HEK293 (cell line): ENCODE data around the gene SGMS1.

Experiments used
- CTCF ChIA-PET: fragments of 350-600 bp; formaldehyde crosslinking; extraction: SDS; loops from one replicate; lab custom pipeline; 2021; ENCODE audit warnings: antibody characterized with exemption; lab: Yijun Ruan, JAX
- POLR2A ChIA-PET: fragments of 300-600 bp; formaldehyde crosslinking; extraction: SDS; loops from one replicate; lab custom pipeline; 2020; ENCODE audit warnings: antibody characterized with exemption, inconsistent platforms; lab: Yijun Ruan, JAX
- H3K27ac ChIP-seq: fragments of 200-500 bp; sonication (Bioruptor generic); 2 replicates; pipeline ENCODE4 v1.5.1; 2014; ENCODE audit warnings: low read depth, low read length, control low read depth, inconsistent platforms; ENCODE audit errors: extremely low read depth
- H3K36me3 ChIP-seq, 2 experiments: fragments of 200-500 bp in 1 of 2; sonication (Bioruptor generic) in 1 of 2; 1 replicate in 1 of 2; 2 replicates in 1 of 2; pipeline ENCODE4 v1.5.1; 2014 to 2017; ENCODE audit warnings: inconsistent platforms in 2 of 2, low read length in 2 of 2; ENCODE audit not compliant: control insufficient read depth in 2 of 2, insufficient read depth in 1 of 2
- H3K4me1 ChIP-seq: fragments of 200-500 bp; sonication (Bioruptor generic); 2 replicates; pipeline ENCODE4 v1.5.1; 2014; ENCODE audit warnings: mild to moderate bottlenecking, low read length, inconsistent platforms; ENCODE audit not compliant: control insufficient read depth, insufficient read depth
- H3K4me3 ChIP-seq: 2 replicates; pipeline ENCODE4 v1.5.1; 2011; ENCODE audit warnings: low read depth, mild to moderate bottlenecking, control low read depth, low read length, moderate library complexity
- H3K9me3 ChIP-seq: fragments of 200-500 bp; sonication (Bioruptor generic); 2 replicates; pipeline ENCODE4 v1.5.1; 2014; ENCODE audit warnings: low read depth, low read length, inconsistent platforms; ENCODE audit not compliant: control insufficient read depth, insufficient read depth
- BCL11B ChIP-seq: fragments of 450-650 bp; formaldehyde crosslinking; IDR thresholded peaks from 2 replicates; pipeline ENCODE4 v1.5.1; 2016; ENCODE audit warnings: low read depth, missing biosample characterization, missing genetic modification characterization
- PRDM4 ChIP-seq: fragments of 450-650 bp; formaldehyde crosslinking; IDR thresholded peaks from 2 replicates; pipeline ENCODE4 v1.5.1; 2017; ENCODE audit warnings: missing biosample characterization, missing genetic modification characterization
- REPIN1 ChIP-seq: fragments of 450-650 bp; formaldehyde crosslinking; IDR thresholded peaks from 2 replicates; pipeline ENCODE4 v1.5.1; 2017; ENCODE audit warnings: missing biosample characterization, missing genetic modification characterization, low read depth
- SCRT2 ChIP-seq: fragments of 450-650 bp; formaldehyde crosslinking; IDR thresholded peaks from 2 replicates; pipeline ENCODE4 v1.5.1; 2016; ENCODE audit warnings: missing biosample characterization, missing genetic modification characterization
- ZNF280D ChIP-seq: fragments of 450-650 bp; formaldehyde crosslinking; IDR thresholded peaks from 2 replicates; pipeline ENCODE4 v1.5.1; 2016; ENCODE audit warnings: missing biosample characterization, missing genetic modification characterization
- ZNF354C ChIP-seq: fragments of 450-650 bp; formaldehyde crosslinking; IDR thresholded peaks from 2 replicates; pipeline ENCODE4 v1.5.1; 2016; ENCODE audit warnings: missing biosample characterization, missing genetic modification characterization, low read depth, borderline replicate concordance
- ZNF394 ChIP-seq: fragments of 450-650 bp; formaldehyde crosslinking; IDR thresholded peaks from 2 replicates; pipeline ENCODE4 v1.5.1; 2016; ENCODE audit warnings: missing biosample characterization, missing genetic modification characterization, mild to moderate bottlenecking, moderate library complexity, borderline replicate concordance
- ZNF792 ChIP-seq: fragments of 450-650 bp; formaldehyde crosslinking; IDR thresholded peaks from 2 replicates; pipeline ENCODE4 v1.5.1; 2016; ENCODE audit warnings: missing biosample characterization, missing genetic modification characterization
- TF ChIP-seq, protein P1 (sequence below): fragments of 450-650 bp; formaldehyde crosslinking; IDR thresholded peaks from 2 replicates; pipeline ENCODE4 v1.5.1; 2016; ENCODE audit warnings: missing biosample characterization, missing genetic modification characterization
- TF ChIP-seq, protein P2 (sequence below): fragments of 450-650 bp; formaldehyde crosslinking; IDR thresholded peaks from 2 replicates; pipeline ENCODE4 v1.5.1; 2016; ENCODE audit warnings: missing biosample characterization, missing genetic modification characterization
- TF ChIP-seq, protein P3 (sequence below): fragments of 450-650 bp; formaldehyde crosslinking; IDR thresholded peaks from 2 replicates; pipeline ENCODE4 v1.5.1; 2016; ENCODE audit warnings: missing biosample characterization, missing genetic modification characterization

The SGMS1 gene

GRCh38 chr10:50440489-50440888 lies 183.3 kb downstream of the SGMS1 start (continued):
- TF ChIP-seq, protein P1, sequence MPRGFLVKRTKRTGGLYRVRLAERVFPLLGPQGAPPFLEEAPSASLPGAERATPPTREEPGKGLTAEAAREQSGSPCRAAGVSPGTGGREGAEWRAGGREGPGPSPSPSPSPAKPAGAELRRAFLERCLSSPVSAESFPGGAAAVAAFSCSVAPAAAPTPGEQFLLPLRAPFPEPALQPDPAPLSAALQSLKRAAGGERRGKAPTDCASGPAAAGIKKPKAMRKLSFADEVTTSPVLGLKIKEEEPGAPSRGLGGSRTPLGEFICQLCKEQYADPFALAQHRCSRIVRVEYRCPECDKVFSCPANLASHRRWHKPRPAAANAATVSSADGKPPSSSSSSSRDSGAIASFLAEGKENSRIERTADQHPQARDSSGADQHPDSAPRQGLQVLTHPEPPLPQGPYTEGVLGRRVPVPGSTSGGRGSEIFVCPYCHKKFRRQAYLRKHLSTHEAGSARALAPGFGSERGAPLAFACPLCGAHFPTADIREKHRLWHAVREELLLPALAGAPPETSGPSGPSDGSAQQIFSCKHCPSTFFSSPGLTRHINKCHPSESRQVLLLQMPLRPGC (tag by site-specific recombination): no peak
- TF ChIP-seq, protein P2, sequence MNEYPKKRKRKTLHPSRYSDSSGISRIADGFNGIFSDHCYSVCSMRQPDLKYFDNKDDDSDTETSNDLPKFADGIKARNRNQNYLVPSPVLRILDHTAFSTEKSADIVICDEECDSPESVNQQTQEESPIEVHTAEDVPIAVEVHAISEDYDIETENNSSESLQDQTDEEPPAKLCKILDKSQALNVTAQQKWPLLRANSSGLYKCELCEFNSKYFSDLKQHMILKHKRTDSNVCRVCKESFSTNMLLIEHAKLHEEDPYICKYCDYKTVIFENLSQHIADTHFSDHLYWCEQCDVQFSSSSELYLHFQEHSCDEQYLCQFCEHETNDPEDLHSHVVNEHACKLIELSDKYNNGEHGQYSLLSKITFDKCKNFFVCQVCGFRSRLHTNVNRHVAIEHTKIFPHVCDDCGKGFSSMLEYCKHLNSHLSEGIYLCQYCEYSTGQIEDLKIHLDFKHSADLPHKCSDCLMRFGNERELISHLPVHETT: no peak

DNA sequence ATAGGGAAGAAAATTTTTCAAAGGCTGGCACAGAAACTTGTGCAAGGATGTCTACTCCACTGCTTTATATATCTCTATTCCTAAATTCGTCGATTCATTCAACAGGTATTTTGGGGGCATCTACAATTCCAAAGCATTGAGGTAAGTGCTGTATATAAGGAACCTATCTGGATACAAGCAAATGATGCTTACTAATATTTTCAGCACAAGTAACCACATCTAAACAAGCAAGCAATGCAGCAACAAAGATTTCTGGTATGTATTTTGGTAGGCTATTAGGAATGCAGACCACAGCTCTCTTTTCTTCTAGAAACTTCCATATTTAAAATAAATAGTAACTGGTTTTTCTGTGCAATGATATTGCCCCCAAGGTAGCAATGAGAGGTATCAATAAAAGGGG lies 183.9 kb downstream of the SGMS1 start:
- no peaks in the 10 kb centered on the region for H3K36me3 ChIP-seq
- H3K27ac ChIP-seq: no peak overlapping the region
- no peak overlapping the region for H3K4me3 ChIP-seq
- H3K4me1 ChIP-seq: no peaks in the 10 kb centered on the region
- H3K9me3 ChIP-seq: no peaks in the 10 kb centered on the region
- TF ChIP-seq ZNF354C (tag by site-specific recombination) (no peak), SCRT2 (peak; percentile 35; the same call in 1 of the 2 replicates)
- POLR2A ChIA-PET: no interaction called here
- CTCF ChIA-PET: no interaction called here

GRCh38 chr10:50439187-50439586 lies 184.6 kb downstream of the SGMS1 start:
- Histone ChIP-seq H3K4me3 (no peak overlapping the region), H3K27ac (no peak overlapping the region), H3K4me1 (no peaks in the 10 kb centered on the region), H3K9me3 (no peaks in the 10 kb centered on the region), H3K36me3 (no peaks in the 10 kb centered on the region)
- CTCF ChIA-PET: interaction anchor here (1.2 to 1.6 kb wide), 2 partner anchors 14 to 18 kb away, joined by 3 read pairs; no protein-coding TSS in a partner anchor
- TF ChIP-seq PRDM4: no peak
- TF ChIP-seq, protein P3, sequence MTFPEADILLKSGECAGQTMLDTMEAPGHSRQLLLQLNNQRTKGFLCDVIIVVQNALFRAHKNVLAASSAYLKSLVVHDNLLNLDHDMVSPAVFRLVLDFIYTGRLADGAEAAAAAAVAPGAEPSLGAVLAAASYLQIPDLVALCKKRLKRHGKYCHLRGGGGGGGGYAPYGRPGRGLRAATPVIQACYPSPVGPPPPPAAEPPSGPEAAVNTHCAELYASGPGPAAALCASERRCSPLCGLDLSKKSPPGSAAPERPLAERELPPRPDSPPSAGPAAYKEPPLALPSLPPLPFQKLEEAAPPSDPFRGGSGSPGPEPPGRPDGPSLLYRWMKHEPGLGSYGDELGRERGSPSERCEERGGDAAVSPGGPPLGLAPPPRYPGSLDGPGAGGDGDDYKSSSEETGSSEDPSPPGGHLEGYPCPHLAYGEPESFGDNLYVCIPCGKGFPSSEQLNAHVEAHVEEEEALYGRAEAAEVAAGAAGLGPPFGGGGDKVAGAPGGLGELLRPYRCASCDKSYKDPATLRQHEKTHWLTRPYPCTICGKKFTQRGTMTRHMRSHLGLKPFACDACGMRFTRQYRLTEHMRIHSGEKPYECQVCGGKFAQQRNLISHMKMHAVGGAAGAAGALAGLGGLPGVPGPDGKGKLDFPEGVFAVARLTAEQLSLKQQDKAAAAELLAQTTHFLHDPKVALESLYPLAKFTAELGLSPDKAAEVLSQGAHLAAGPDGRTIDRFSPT (tag by site-specific recombination): no peak
- TF ChIP-seq ZNF394 (tag by site-specific recombination): no peak
- no peak for TF ChIP-seq REPIN1 (tag by site-specific recombination)
- TF ChIP-seq ZNF280D (tag by site-specific recombination): no peak
- no peak for TF ChIP-seq ZNF792 (tag by site-specific recombination)
- TF ChIP-seq BCL11B (tag by site-specific recombination): no peak
- POLR2A ChIA-PET: no interaction called here
